ENCODE measurements around the gene RBP3.

DNA sequence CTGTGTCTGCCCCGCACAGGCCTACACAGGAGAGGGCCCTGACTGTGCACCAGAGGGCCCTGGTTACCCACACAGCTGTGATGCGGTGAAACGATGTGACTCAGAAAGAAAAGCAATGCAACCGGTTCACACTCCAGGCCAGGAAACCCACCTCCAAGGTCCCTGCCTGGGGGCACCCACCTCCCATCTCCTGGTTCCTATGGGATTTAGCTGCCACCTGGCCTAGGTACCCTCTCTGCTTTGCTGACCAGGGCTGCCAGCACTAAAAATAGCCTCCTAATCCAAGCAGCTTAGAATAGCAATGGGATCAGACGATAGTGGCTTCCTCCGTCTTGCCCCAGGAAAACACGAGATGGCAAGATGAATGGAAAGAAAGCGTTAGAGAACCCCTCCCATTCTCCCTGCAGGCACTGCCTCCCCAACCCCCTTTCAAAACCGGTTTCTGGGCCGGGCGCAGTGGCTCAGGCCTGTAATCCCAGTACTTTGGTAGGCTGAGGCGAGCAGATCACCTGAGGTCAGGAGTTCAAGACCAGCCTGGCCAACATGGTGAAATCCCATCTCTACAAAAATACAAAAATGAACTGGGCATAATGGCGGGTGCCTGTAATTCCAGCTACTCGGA, 12.4 kb downstream of the RBP3 start:
- TF ChIP-seq, protein P1, sequence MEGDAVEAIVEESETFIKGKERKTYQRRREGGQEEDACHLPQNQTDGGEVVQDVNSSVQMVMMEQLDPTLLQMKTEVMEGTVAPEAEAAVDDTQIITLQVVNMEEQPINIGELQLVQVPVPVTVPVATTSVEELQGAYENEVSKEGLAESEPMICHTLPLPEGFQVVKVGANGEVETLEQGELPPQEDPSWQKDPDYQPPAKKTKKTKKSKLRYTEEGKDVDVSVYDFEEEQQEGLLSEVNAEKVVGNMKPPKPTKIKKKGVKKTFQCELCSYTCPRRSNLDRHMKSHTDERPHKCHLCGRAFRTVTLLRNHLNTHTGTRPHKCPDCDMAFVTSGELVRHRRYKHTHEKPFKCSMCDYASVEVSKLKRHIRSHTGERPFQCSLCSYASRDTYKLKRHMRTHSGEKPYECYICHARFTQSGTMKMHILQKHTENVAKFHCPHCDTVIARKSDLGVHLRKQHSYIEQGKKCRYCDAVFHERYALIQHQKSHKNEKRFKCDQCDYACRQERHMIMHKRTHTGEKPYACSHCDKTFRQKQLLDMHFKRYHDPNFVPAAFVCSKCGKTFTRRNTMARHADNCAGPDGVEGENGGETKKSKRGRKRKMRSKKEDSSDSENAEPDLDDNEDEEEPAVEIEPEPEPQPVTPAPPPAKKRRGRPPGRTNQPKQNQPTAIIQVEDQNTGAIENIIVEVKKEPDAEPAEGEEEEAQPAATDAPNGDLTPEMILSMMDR (IDR thresholded peaks at IDR 0.05; ENCODE audit: borderline replicate concordance, extremely low read depth, low read length, poor library complexity, severe bottlenecking) = no peak
- no peak for TF ChIP-seq EZH2 (IDR thresholded peaks at IDR 0.05; ENCODE audit: borderline replicate concordance, low read depth, low read length, severe bottlenecking)

Data from DND-41 (cell line).